ENCODE results near the gene POLR2E. TPM values are rescaled to one million over a fixed set of nuclear protein-coding genes. Genes with fewer than 3 reads are reported as not detected.

The POLR2E gene
- total and polyA plus RNA-seq, 10 of the 15 experiments (the other 5 are each of a cell fraction or from before 2014, with no cell fraction given): 4.0 to 487 (median 200) TPM

DNA sequence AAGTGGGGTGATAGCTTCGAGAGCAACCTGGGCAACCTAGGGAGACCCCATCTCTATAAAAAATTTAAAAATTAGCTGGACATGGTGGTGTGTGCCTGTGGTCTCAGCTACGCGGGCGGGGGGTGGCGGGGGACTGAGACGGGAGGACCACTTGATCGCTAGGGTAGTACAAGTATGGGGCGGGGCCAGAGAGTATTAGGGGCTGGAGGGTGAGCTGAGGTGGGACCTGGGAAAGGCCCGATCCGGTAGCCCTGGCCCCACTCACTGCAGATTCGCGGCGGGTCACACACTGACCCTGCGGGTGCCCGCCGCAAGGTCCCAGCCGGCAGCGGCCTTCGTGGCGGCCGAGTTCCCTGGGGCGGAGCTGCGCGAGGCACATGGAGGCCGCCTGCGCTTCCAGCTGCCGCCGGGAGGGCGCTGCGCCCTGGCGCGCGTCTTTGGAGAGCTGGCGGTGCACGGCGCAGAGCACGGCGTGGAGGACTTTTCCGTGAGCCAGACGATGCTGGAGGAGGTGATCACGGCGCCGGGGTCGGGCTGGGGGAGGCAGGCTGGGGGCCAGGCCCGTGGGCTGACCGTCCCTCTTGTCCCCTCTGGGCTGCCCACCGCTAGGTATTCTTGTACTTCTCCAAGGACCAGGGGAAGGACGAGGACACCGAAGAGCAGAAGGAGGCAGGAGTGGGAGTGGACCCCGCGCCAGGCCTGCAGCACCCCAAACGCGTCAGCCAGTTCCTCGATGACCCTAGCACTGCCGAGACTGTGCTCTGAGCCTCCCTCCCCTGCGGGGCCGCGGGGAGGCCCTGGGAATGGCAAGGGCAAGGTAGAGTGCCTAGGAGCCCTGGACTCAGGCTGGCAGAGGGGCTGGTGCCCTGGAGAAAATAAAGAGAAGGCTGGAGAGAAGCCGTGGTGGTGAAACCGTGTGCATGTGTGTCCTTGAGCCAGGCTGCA is 30.2 kb downstream of the POLR2E start (continued):
- TF ChIP-seq, protein P1, sequence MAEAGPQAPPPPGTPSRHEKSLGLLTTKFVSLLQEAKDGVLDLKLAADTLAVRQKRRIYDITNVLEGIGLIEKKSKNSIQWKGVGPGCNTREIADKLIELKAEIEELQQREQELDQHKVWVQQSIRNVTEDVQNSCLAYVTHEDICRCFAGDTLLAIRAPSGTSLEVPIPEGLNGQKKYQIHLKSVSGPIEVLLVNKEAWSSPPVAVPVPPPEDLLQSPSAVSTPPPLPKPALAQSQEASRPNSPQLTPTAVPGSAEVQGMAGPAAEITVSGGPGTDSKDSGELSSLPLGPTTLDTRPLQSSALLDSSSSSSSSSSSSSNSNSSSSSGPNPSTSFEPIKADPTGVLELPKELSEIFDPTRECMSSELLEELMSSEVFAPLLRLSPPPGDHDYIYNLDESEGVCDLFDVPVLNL (IDR thresholded peaks at IDR 0.05; ENCODE audit: low read depth, low read length): no peak
- TF ChIP-seq CREM (IDR thresholded peaks at IDR 0.05; ENCODE audit: low read depth) (no peak), POU2F2 (IDR thresholded peaks at IDR 0.05; ENCODE audit: borderline replicate concordance, low read depth, low read length) (no peak), ZNF622 (IDR thresholded peaks at IDR 0.05) (no peak), ASH2L (IDR thresholded peaks at IDR 0.05; ENCODE audit: borderline replicate concordance, low read depth) (no peak), MYB (IDR thresholded peaks at IDR 0.05; ENCODE audit: borderline replicate concordance, low read depth, low read length) (no peak), PML (IDR thresholded peaks at IDR 0.05; ENCODE audit: low read length) (no peak), POLR2AphosphoS2 (IDR thresholded peaks at IDR 0.05; ENCODE audit: low read depth, low read length) (no peak), JUND (IDR thresholded peaks at IDR 0.05; ENCODE audit: low read depth, low read length) (no peak), ZSCAN29 (IDR thresholded peaks at IDR 0.05) (no peak), RELA (IDR thresholded peaks at IDR 0.05; ENCODE audit: borderline replicate concordance, partially characterized antibody) (no peak), FOXM1 (IDR thresholded peaks at IDR 0.05; ENCODE audit: low read depth, low read length) (no peak), ZNF384 (IDR thresholded peaks at IDR 0.05; ENCODE audit: borderline replicate concordance, low read depth, low read length) (no peak), TBL1XR1 (IDR thresholded peaks at IDR 0.05; ENCODE audit: low read depth, low read length) (no peak)
- TF ChIP-seq, protein P2, sequence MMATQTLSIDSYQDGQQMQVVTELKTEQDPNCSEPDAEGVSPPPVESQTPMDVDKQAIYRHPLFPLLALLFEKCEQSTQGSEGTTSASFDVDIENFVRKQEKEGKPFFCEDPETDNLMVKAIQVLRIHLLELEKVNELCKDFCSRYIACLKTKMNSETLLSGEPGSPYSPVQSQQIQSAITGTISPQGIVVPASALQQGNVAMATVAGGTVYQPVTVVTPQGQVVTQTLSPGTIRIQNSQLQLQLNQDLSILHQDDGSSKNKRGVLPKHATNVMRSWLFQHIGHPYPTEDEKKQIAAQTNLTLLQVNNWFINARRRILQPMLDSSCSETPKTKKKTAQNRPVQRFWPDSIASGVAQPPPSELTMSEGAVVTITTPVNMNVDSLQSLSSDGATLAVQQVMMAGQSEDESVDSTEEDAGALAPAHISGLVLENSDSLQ (IDR thresholded peaks at IDR 0.05): no peak
- TF ChIP-seq, protein P3, sequence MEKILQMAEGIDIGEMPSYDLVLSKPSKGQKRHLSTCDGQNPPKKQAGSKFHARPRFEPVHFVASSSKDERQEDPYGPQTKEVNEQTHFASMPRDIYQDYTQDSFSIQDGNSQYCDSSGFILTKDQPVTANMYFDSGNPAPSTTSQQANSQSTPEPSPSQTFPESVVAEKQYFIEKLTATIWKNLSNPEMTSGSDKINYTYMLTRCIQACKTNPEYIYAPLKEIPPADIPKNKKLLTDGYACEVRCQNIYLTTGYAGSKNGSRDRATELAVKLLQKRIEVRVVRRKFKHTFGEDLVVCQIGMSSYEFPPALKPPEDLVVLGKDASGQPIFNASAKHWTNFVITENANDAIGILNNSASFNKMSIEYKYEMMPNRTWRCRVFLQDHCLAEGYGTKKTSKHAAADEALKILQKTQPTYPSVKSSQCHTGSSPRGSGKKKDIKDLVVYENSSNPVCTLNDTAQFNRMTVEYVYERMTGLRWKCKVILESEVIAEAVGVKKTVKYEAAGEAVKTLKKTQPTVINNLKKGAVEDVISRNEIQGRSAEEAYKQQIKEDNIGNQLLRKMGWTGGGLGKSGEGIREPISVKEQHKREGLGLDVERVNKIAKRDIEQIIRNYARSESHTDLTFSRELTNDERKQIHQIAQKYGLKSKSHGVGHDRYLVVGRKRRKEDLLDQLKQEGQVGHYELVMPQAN (conservative IDR thresholded peaks at IDR 0.05): no peak
- TF ChIP-seq, protein P4, sequence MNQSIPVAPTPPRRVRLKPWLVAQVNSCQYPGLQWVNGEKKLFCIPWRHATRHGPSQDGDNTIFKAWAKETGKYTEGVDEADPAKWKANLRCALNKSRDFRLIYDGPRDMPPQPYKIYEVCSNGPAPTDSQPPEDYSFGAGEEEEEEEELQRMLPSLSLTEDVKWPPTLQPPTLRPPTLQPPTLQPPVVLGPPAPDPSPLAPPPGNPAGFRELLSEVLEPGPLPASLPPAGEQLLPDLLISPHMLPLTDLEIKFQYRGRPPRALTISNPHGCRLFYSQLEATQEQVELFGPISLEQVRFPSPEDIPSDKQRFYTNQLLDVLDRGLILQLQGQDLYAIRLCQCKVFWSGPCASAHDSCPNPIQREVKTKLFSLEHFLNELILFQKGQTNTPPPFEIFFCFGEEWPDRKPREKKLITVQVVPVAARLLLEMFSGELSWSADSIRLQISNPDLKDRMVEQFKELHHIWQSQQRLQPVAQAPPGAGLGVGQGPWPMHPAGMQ (IDR thresholded peaks at IDR 0.05; ENCODE audit: borderline replicate concordance): no peak
- TF ChIP-seq, protein P5, sequence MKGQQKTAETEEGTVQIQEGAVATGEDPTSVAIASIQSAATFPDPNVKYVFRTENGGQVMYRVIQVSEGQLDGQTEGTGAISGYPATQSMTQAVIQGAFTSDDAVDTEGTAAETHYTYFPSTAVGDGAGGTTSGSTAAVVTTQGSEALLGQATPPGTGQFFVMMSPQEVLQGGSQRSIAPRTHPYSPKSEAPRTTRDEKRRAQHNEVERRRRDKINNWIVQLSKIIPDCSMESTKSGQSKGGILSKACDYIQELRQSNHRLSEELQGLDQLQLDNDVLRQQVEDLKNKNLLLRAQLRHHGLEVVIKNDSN (IDR thresholded peaks at IDR 0.05; ENCODE audit: borderline replicate concordance, extremely low read length, insufficient read depth, low read depth, low read length): no peak
- TF ChIP-seq, protein P6, sequence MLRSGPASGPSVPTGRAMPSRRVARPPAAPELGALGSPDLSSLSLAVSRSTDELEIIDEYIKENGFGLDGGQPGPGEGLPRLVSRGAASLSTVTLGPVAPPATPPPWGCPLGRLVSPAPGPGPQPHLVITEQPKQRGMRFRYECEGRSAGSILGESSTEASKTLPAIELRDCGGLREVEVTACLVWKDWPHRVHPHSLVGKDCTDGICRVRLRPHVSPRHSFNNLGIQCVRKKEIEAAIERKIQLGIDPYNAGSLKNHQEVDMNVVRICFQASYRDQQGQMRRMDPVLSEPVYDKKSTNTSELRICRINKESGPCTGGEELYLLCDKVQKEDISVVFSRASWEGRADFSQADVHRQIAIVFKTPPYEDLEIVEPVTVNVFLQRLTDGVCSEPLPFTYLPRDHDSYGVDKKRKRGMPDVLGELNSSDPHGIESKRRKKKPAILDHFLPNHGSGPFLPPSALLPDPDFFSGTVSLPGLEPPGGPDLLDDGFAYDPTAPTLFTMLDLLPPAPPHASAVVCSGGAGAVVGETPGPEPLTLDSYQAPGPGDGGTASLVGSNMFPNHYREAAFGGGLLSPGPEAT (IDR thresholded peaks at IDR 0.05; ENCODE audit: low read depth): no peak

Measured in GM12878 (cell line).